OCI-LY3 (cell line): Measurements from ENCODE around the gene CRISP3.

ENCODE experiments used
- CTCF ChIP-seq: fragments of 200-600, 300-600 bp; sonication (generic); IDR thresholded peaks from 2 replicates; pipeline ENCODE4 v1.5.1; 2014; ENCODE audit warnings: antibody characterized with exemption, low read length, low read depth
- EZH2phosphoT487 ChIP-seq: fragments of 200-600 bp; shearing (Covaris generic); IDR thresholded peaks from 2 replicates; pipeline ENCODE4 v1.6.1; 2018; ENCODE audit warnings: antibody characterized with exemption, mixed run types, low read depth

- TF ChIP-seq CTCF (no peak), EZH2phosphoT487 (no peak)
Observed at GRCh38 chr6:49776444-49776843, 32.3 kb upstream of the CRISP3 start.
